ENCODE results near the gene FGGY.
"Not testable (repeated sequence)": the region's sequence is repeated elsewhere in the genome, so short reads cannot be mapped to it uniquely, and the experiment has no call there.

The FGGY gene

GRCh38 chr1:59549066-59549837 lies 252.4 kb downstream of the FGGY start:
- H3K9ac ChIP-seq (ENCODE audit: low read length): no peak overlapping the region
- H3K4me3 ChIP-seq (ENCODE audit: low read depth in 1 of 2, low read length in 2 of 2): no peak overlapping the region
- no peaks in the 10 kb centered on the region for H3K9me3 ChIP-seq (ENCODE audit: low read length)
- no peaks in the 10 kb centered on the region for H3K27me3 ChIP-seq (ENCODE audit: control insufficient read depth in 1 of 2, insufficient read depth in 2 of 2, low read length in 2 of 2)
- no peak overlapping the region for H3K27ac ChIP-seq (ENCODE audit: low read depth, low read length)
- H3K36me3 ChIP-seq (ENCODE audit: insufficient read depth, low read length): no peaks in the 10 kb centered on the region
- H3K4me1 ChIP-seq (ENCODE audit: insufficient read depth, low read length): peaks cover 8% of the 10 kb centered on the region

GRCh38 chr1:59549903-59550302 lies 253.0 kb downstream of the FGGY start:
- Histone ChIP-seq H3K36me3 (ENCODE audit: insufficient read depth, low read length) (no peaks in the 10 kb centered on the region), H3K27ac (ENCODE audit: low read depth, low read length) (no peak overlapping the region), H3K27me3 (ENCODE audit: control insufficient read depth in 1 of 2, insufficient read depth in 2 of 2, low read length in 2 of 2) (no peaks in the 10 kb centered on the region), H3K4me1 (ENCODE audit: insufficient read depth, low read length) (peaks cover 8% of the 10 kb centered on the region), H3K4me3 (ENCODE audit: low read depth in 1 of 2, low read length in 2 of 2) (no peak overlapping the region), H3K9ac (ENCODE audit: low read length) (no peak overlapping the region), H3K9me3 (ENCODE audit: low read length) (no peaks in the 10 kb centered on the region)

GRCh38 chr1:59552007-59552406 lies 255.1 kb downstream of the FGGY start:
- Histone ChIP-seq H3K36me3 (ENCODE audit: insufficient read depth, low read length) (no peaks in the 10 kb centered on the region), H3K9me3 (ENCODE audit: low read length) (no peaks in the 10 kb centered on the region)

GRCh38 chr1:59553371-59553770 lies 256.5 kb downstream of the FGGY start:
- no peak overlapping the region for H3K4me3 ChIP-seq (ENCODE audit: low read depth in 1 of 2, low read length in 2 of 2)
- no peaks in the 10 kb centered on the region for H3K27me3 ChIP-seq (ENCODE audit: control insufficient read depth in 1 of 2, insufficient read depth in 2 of 2, low read length in 2 of 2)
- H3K36me3 ChIP-seq (ENCODE audit: insufficient read depth, low read length): no peaks in the 10 kb centered on the region
- H3K4me1 ChIP-seq (ENCODE audit: insufficient read depth, low read length): peaks cover 8% of the 10 kb centered on the region
- H3K9ac ChIP-seq (ENCODE audit: low read length): no peak overlapping the region
- H3K9me3 ChIP-seq (ENCODE audit: low read length): no peaks in the 10 kb centered on the region
- H3K27ac ChIP-seq (ENCODE audit: low read depth, low read length): no peak overlapping the region

More at GRCh38 chr1:59552007-59552406, 255.1 kb downstream of the FGGY start:
- H3K4me3 ChIP-seq (ENCODE audit: low read depth in 1 of 2, low read length in 2 of 2): no peak overlapping the region
- H3K9ac ChIP-seq (ENCODE audit: low read length): no peak overlapping the region
- H3K4me1 ChIP-seq (ENCODE audit: insufficient read depth, low read length): peaks cover 8% of the 10 kb centered on the region
- H3K27ac ChIP-seq (ENCODE audit: low read depth, low read length): no peak overlapping the region
- H3K27me3 ChIP-seq (ENCODE audit: control insufficient read depth in 1 of 2, insufficient read depth in 2 of 2, low read length in 2 of 2): no peaks in the 10 kb centered on the region

- Histone ChIP-seq H3K4me3 (ENCODE audit: low read depth in 1 of 2, low read length in 2 of 2) (no peak overlapping the region), H3K4me1 (ENCODE audit: insufficient read depth, low read length) (peaks cover 8% of the 10 kb centered on the region), H3K36me3 (ENCODE audit: insufficient read depth, low read length) (no peaks in the 10 kb centered on the region), H3K27ac (ENCODE audit: low read depth, low read length) (no peak overlapping the region), H3K9me3 (ENCODE audit: low read length) (no peaks in the 10 kb centered on the region), H3K27me3 (ENCODE audit: control insufficient read depth in 1 of 2, insufficient read depth in 2 of 2, low read length in 2 of 2) (no peaks in the 10 kb centered on the region), H3K9ac (ENCODE audit: low read length) (no peak overlapping the region)
Observed at GRCh38 chr1:59554011-59554663, 257.2 kb downstream of the FGGY start.

- no peaks in the 10 kb centered on the region for H3K9me3 ChIP-seq (ENCODE audit: low read length)
- no peak overlapping the region for H3K27ac ChIP-seq (ENCODE audit: low read depth, low read length)
- no peaks in the 10 kb centered on the region for H3K36me3 ChIP-seq (ENCODE audit: insufficient read depth, low read length)
- no peak overlapping the region for H3K9ac ChIP-seq (ENCODE audit: low read length)
- H3K4me1 ChIP-seq (ENCODE audit: insufficient read depth, low read length): peaks cover 8% of the 10 kb centered on the region
- H3K4me3 ChIP-seq (ENCODE audit: low read depth in 1 of 2, low read length in 2 of 2): no peak overlapping the region
- H3K27me3 ChIP-seq (ENCODE audit: control insufficient read depth in 1 of 2, insufficient read depth in 2 of 2, low read length in 2 of 2): no peaks in the 10 kb centered on the region
Observed at GRCh38 chr1:59554752-59555151, 257.9 kb downstream of the FGGY start.

- Histone ChIP-seq H3K27me3 (ENCODE audit: control insufficient read depth in 1 of 2, insufficient read depth in 2 of 2, low read length in 2 of 2) (no peaks in the 10 kb centered on the region), H3K27ac (ENCODE audit: low read depth, low read length) (no peak overlapping the region), H3K36me3 (ENCODE audit: insufficient read depth, low read length) (no peaks in the 10 kb centered on the region)
Observed at GRCh38 chr1:59556398-59556797, 259.5 kb downstream of the FGGY start.

GRCh38 chr1:59556802-59557548 lies 260.1 kb downstream of the FGGY start:
- no peak overlapping the region for H3K9ac ChIP-seq (ENCODE audit: low read length)
- no peaks in the 10 kb centered on the region for H3K9me3 ChIP-seq (ENCODE audit: low read length)
- no peaks in the 10 kb centered on the region for H3K36me3 ChIP-seq (ENCODE audit: insufficient read depth, low read length)
- H3K27ac ChIP-seq (ENCODE audit: low read depth, low read length): no peak overlapping the region
- no peaks in the 10 kb centered on the region for H3K4me1 ChIP-seq (ENCODE audit: insufficient read depth, low read length)
- H3K27me3 ChIP-seq (ENCODE audit: control insufficient read depth in 1 of 2, insufficient read depth in 2 of 2, low read length in 2 of 2): no peaks in the 10 kb centered on the region
- H3K4me3 ChIP-seq (ENCODE audit: low read depth in 1 of 2, low read length in 2 of 2): no peak overlapping the region

More at GRCh38 chr1:59556398-59556797, 259.5 kb downstream of the FGGY start:
- no peak overlapping the region for H3K9ac ChIP-seq (ENCODE audit: low read length)
- H3K9me3 ChIP-seq (ENCODE audit: low read length): no peaks in the 10 kb centered on the region
- H3K4me1 ChIP-seq (ENCODE audit: insufficient read depth, low read length): no peaks in the 10 kb centered on the region
- H3K4me3 ChIP-seq (ENCODE audit: low read depth in 1 of 2, low read length in 2 of 2): no peak overlapping the region

- Histone ChIP-seq H3K27ac (ENCODE audit: low read depth, low read length) (no peak overlapping the region), H3K4me1 (ENCODE audit: insufficient read depth, low read length) (no peaks in the 10 kb centered on the region), H3K27me3 (ENCODE audit: control insufficient read depth in 1 of 2, insufficient read depth in 2 of 2, low read length in 2 of 2) (no peaks in the 10 kb centered on the region), H3K36me3 (ENCODE audit: insufficient read depth, low read length) (no peaks in the 10 kb centered on the region), H3K4me3 (ENCODE audit: low read depth in 1 of 2, low read length in 2 of 2) (no peak overlapping the region), H3K9me3 (ENCODE audit: low read length) (no peaks in the 10 kb centered on the region), H3K9ac (ENCODE audit: low read length) (no peak overlapping the region)
Observed at GRCh38 chr1:59557549-59557885, 260.6 kb downstream of the FGGY start.

- H3K9me3 ChIP-seq (ENCODE audit: low read length); H3K36me3 ChIP-seq (ENCODE audit: insufficient read depth, low read length); H3K9ac ChIP-seq (ENCODE audit: low read length); H3K27ac ChIP-seq (ENCODE audit: low read depth, low read length); H3K4me1 ChIP-seq (ENCODE audit: insufficient read depth, low read length); H3K4me3 ChIP-seq (ENCODE audit: low read depth in 1 of 2, low read length in 2 of 2); H3K27me3 ChIP-seq (ENCODE audit: control insufficient read depth in 1 of 2, insufficient read depth in 2 of 2, low read length in 2 of 2): not testable (repeated sequence)
Observed at GRCh38 chr1:59558580-59558979, 261.7 kb downstream of the FGGY start.

GRCh38 chr1:59560807-59561450 lies 264.0 kb downstream of the FGGY start:
- Histone ChIP-seq H3K27ac (ENCODE audit: low read depth, low read length) (no peak overlapping the region), H3K4me3 (ENCODE audit: low read depth in 1 of 2, low read length in 2 of 2) (no peak overlapping the region), H3K36me3 (ENCODE audit: insufficient read depth, low read length) (no peaks in the 10 kb centered on the region), H3K27me3 (ENCODE audit: control insufficient read depth in 1 of 2, insufficient read depth in 2 of 2, low read length in 2 of 2) (no peaks in the 10 kb centered on the region), H3K4me1 (ENCODE audit: insufficient read depth, low read length) (no peaks in the 10 kb centered on the region), H3K9ac (ENCODE audit: low read length) (no peak overlapping the region), H3K9me3 (ENCODE audit: low read length) (no peaks in the 10 kb centered on the region)

Data from muscle layer of colon (tissue), 2 donors.